Kidney capillary endothelial cell (primary cell): Measurements from ENCODE around the gene SOCS7.
A peak's percentile ranks its signal among the peaks of the same experiment; 100 is the strongest.

ENCODE experiments used
- DNase-seq: peaks from one replicate; pipeline ENCODE4 v3.0.0-alpha.2; 2018; ENCODE audit warnings: low spot score

The SOCS7 gene

GRCh38 chr17:38442548-38442947, 90.9 kb downstream of the SOCS7 start:
- DNase-seq: no peak

GRCh38 chr17:38443356-38444031, 91.8 kb downstream of the SOCS7 start:
- no peak for DNase-seq

GRCh38 chr17:38444151-38444550, 92.5 kb downstream of the SOCS7 start:
- DNase-seq: no peak

GRCh38 chr17:38447502-38448085, 96.0 kb downstream of the SOCS7 start:
- no peak for DNase-seq

GRCh38 chr17:38448208-38448771, 96.6 kb downstream of the SOCS7 start:
- DNase-seq: no peak

GRCh38 chr17:38449364-38449763, 97.7 kb downstream of the SOCS7 start:
- no peak for DNase-seq

- no peak for DNase-seq
These were observed 98.9 kb downstream of the SOCS7 start for GRCh38 chr17:38450557-38451029.

GRCh38 chr17:38451030-38451839, 99.6 kb downstream of the SOCS7 start:
- DNase-seq: peak; percentile 94

- peak; percentile 83 for DNase-seq
These were observed 100.3 kb downstream of the SOCS7 start for GRCh38 chr17:38451840-38452529.

GRCh38 chr17:38452719-38453118, 101.1 kb downstream of the SOCS7 start:
- DNase-seq: no peak

GRCh38 chr17:38453951-38454421, 102.3 kb downstream of the SOCS7 start:
- no peak for DNase-seq

GRCh38 chr17:38454532-38454931, 102.9 kb downstream of the SOCS7 start:
- DNase-seq: no peak
